Vagina (tissue), 2 donors: Measurements from ENCODE around the gene ADARB1. TPM values are rescaled to one million over a fixed set of nuclear protein-coding genes. Genes with fewer than 3 reads are reported as not detected.

Experiments
- DNase-seq, 2 donors: peaks; one replicate each; pipeline ENCODE4 v3.0.0-alpha.2; 2017; ENCODE audit errors: extremely low spot score in 2 of 2
- H3K27ac ChIP-seq: fragments of 200-600 bp; sonication (generic); one replicate; pipeline ENCODE4 v1.5.1; 2019
- H3K27me3 ChIP-seq: fragments of 200-600 bp; sonication (generic); one replicate; pipeline ENCODE4 v1.5.1; 2019
- H3K36me3 ChIP-seq, 2 donors: fragments of 200-600 bp; sonication (generic); one replicate each; pipeline ENCODE4 v1.5.1; 2017 to 2019
- H3K4me1 ChIP-seq: fragments of 200-600 bp; sonication (generic); one replicate; pipeline ENCODE4 v1.5.1; 2019
- H3K4me3 ChIP-seq, 2 donors: fragments of 200-600 bp; sonication (generic); 1 replicate in 1 of 2; 2 replicates in 1 of 2; pipeline ENCODE4 v1.5.1; 2016 to 2019
- H3K9me3 ChIP-seq: fragments of 200-600 bp; sonication (generic); one replicate; pipeline ENCODE4 v1.5.1; 2019
- POLR2A ChIP-seq, 2 donors: fragments of 450-650 bp; IDR thresholded peaks; one replicate each; pipeline ENCODE4 v1.6.1; 2017; ENCODE audit warnings: antibody characterized with exemption in 2 of 2, mild to moderate bottlenecking in 2 of 2, moderate library complexity in 2 of 2
- POLR2AphosphoS5 ChIP-seq, 2 donors: sonication (generic); formaldehyde crosslinking; IDR thresholded peaks; one replicate each; pipeline ENCODE4 v1.9.0; 2017; ENCODE audit warnings: antibody characterized with exemption in 2 of 2, mild to moderate bottlenecking in 2 of 2, low read depth in 1 of 2; ENCODE audit not compliant: insufficient read depth in 1 of 2
- intact Hi-C: fragments of 100-400 bp; cut with DNase I; formaldehyde crosslinking; loops from one replicate; pipeline ENCODE4 v1.15.1; 2023
- total RNA-seq: library from RNA; depleted of rRNA; stranded (reverse); fragments of >200 nt; gene quantifications from one replicate; pipeline ENCODE4 v1.2.3, GENCODE V29; 2016
- TF ChIP-seq, protein P1 (sequence below), 3 experiments: fragments of 450-650 bp in 2 of 3; fragments of 200-600 bp in 1 of 3; sonication (generic) in 1 of 3; IDR thresholded peaks; one replicate each; pipeline ENCODE4 v1.5.1; 2017 to 2019; ENCODE audit warnings: antibody characterized with exemption in 3 of 3, mild to moderate bottlenecking in 2 of 3, moderate library complexity in 2 of 3

ADARB1 gene
- total RNA-seq, 1 donor from 2014 or later: 19.6 TPM

DNA sequence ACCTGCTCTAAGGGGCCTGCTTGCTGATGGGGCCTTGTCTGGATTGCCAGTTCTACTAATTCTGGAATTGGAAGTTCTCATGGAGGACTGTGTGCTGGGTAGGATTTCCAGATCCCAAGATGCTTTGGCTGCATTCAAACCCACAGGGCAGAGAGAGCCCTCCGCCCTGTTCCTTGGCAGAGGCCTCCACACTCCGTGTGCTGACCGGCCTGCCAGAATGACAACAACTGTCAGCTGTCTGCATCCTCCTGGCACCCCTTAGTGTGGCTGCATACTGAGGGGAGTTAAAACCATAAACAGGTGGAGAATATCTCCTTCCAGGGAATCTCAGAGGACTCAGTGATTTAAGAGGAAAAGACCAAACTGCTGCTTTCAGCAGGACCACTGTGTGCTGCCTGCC lies 60.7 kb downstream of the ADARB1 start:
- no peak overlapping the region for H3K27ac ChIP-seq
- H3K36me3 ChIP-seq: no peaks in the 10 kb centered on the region
- H3K4me3 ChIP-seq: no peak overlapping the region
- no peaks in the 10 kb centered on the region for H3K9me3 ChIP-seq
- TF ChIP-seq POLR2AphosphoS5 (IDR thresholded peaks at IDR 0.05; ENCODE audit: insufficient read depth in 1 of 2, low read depth in 1 of 2): no peak
- TF ChIP-seq, protein P1, sequence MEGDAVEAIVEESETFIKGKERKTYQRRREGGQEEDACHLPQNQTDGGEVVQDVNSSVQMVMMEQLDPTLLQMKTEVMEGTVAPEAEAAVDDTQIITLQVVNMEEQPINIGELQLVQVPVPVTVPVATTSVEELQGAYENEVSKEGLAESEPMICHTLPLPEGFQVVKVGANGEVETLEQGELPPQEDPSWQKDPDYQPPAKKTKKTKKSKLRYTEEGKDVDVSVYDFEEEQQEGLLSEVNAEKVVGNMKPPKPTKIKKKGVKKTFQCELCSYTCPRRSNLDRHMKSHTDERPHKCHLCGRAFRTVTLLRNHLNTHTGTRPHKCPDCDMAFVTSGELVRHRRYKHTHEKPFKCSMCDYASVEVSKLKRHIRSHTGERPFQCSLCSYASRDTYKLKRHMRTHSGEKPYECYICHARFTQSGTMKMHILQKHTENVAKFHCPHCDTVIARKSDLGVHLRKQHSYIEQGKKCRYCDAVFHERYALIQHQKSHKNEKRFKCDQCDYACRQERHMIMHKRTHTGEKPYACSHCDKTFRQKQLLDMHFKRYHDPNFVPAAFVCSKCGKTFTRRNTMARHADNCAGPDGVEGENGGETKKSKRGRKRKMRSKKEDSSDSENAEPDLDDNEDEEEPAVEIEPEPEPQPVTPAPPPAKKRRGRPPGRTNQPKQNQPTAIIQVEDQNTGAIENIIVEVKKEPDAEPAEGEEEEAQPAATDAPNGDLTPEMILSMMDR (IDR thresholded peaks at IDR 0.05): no peak
- TF ChIP-seq POLR2A (IDR thresholded peaks at IDR 0.05): no peak
- peaks cover 26% of the 10 kb centered on the region for H3K4me1 ChIP-seq
- DNase-seq: no peak
- intact Hi-C loops: loop anchor here (5.0 kb wide), 1 partner anchor 63 kb away; the partner anchor contains the start of gene ADARB1
- H3K27me3 ChIP-seq: no peaks in the 10 kb centered on the region

DNA sequence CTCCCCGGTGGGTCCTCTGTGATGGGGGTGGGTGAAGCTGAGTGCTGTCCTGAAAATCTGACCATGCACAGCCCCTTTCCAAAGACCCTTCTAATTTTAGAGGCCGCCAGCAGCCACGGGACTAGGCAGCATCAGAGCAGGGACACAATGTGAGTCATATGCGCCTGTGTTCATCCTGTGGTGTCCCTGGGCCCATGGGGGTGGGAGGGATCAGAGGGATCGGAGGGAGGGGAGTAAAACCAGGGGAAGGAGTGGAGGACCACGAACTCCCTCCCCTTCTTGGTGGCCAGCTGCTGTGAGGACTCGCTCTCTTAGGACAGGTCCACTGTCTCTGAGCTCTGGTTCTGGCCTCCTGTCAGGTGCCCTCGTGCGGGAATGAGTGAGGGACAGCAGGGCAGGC lies 61.5 kb downstream of the ADARB1 start:
- no peak overlapping the region for H3K4me3 ChIP-seq
- H3K27ac ChIP-seq: no peak overlapping the region
- H3K4me1 ChIP-seq: peaks cover 20% of the 10 kb centered on the region
- TF ChIP-seq POLR2AphosphoS5 (IDR thresholded peaks at IDR 0.05; ENCODE audit: insufficient read depth in 1 of 2, low read depth in 1 of 2) (no peak), POLR2A (IDR thresholded peaks at IDR 0.05) (no peak)
- TF ChIP-seq, protein P1 (IDR thresholded peaks at IDR 0.05): no peak
- intact Hi-C loops: loop anchor here (2.0 to 5.0 kb wide), 2 partner anchors 64 to 187 kb away; partner anchors contain the start of gene ADARB1
- H3K36me3 ChIP-seq: no peaks in the 10 kb centered on the region
- H3K27me3 ChIP-seq: no peaks in the 10 kb centered on the region
- DNase-seq: no peak
- no peaks in the 10 kb centered on the region for H3K9me3 ChIP-seq

DNA sequence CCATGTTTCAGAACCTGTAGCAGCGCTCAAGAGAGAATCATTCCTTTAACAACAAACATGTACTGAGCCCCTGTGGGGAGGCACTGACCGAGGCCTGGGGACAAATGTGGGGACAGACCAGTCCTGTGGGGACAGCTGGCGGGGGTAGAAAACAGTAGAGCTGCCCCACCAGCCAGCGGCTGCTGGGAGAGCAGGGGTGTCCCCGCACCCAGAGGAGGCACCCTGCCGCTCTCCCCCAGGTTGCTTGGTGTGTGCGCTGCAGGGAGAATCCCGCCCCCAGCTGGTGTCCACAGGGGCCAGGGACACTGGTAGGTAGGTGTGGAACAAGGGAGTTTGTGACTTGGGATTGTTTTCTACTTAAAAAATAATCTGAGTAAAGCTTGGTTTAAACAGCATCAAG lies 62.1 kb downstream of the ADARB1 start:
- Histone ChIP-seq H3K4me1 (peaks cover 14% of the 10 kb centered on the region), H3K9me3 (no peaks in the 10 kb centered on the region), H3K4me3 (no peak overlapping the region), H3K27ac (no peak overlapping the region), H3K27me3 (no peaks in the 10 kb centered on the region), H3K36me3 (no peaks in the 10 kb centered on the region)
- DNase-seq: no peak
- intact Hi-C loops: loop anchor here (2.0 to 5.0 kb wide), 2 partner anchors 64 to 188 kb away; partner anchors contain the start of gene ADARB1
- TF ChIP-seq POLR2AphosphoS5 (IDR thresholded peaks at IDR 0.05; ENCODE audit: insufficient read depth in 1 of 2, low read depth in 1 of 2): no peak
- TF ChIP-seq, protein P1 (IDR thresholded peaks at IDR 0.05): no peak
- no peak for TF ChIP-seq POLR2A (IDR thresholded peaks at IDR 0.05)

DNA sequence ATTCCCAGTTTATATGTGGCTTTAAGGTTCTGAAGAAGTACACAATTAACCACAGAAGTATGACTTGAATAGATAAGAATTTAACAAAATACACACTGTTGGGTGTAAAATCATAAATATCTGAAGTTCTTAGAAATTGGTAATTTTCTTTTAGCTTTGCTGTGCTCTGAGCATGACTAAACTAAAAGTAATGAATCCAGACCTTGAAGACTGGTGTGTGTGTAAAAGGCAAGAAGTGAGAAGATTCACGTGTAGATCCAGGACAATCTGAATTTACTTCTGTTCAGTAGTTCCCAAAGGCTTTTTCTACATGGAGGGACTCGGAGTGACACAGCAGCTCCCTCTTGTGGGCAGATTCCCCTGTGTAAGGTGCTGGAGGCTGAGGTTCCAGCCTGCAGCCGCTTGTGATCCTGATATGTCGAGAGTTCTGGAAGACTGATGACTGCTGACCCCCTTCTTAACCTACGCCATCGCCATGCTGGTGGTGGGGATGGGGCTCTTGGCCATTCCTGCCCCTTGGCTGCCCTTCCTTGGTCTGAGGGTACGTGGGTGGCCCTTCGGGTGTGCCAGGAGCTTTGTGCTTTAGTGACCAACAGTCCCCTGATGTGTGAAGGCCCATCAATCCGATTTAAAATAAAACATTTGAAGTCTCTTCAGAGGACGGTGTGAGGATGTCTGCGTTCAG lies 62.7 kb downstream of the ADARB1 start:
- H3K27ac ChIP-seq: no peak overlapping the region

More for the DNA sequence above, 62.7 kb downstream of the ADARB1 start:
- Histone ChIP-seq H3K9me3 (no peaks in the 10 kb centered on the region), H3K27me3 (no peaks in the 10 kb centered on the region), H3K4me3 (no peak overlapping the region), H3K36me3 (no peaks in the 10 kb centered on the region), H3K4me1 (peaks cover 17% of the 10 kb centered on the region)
- no peak for DNase-seq
- intact Hi-C loops: loop anchor here (2.0 to 5.0 kb wide), 2 partner anchors 65 to 188 kb away; partner anchors contain the start of gene ADARB1
- TF ChIP-seq, protein P1 (IDR thresholded peaks at IDR 0.05): peak; percentile 53 to 84 (median 77)
- TF ChIP-seq POLR2AphosphoS5 (IDR thresholded peaks at IDR 0.05; ENCODE audit: insufficient read depth in 1 of 2, low read depth in 1 of 2): no peak
